Measurements from ENCODE around the gene ATP12A. TPM values are rescaled to one million over a fixed set of nuclear protein-coding genes. Genes with fewer than 3 reads are reported as not detected.

ATP12A gene
- polyA plus RNA-seq, 3 donors: not detected

DNA sequence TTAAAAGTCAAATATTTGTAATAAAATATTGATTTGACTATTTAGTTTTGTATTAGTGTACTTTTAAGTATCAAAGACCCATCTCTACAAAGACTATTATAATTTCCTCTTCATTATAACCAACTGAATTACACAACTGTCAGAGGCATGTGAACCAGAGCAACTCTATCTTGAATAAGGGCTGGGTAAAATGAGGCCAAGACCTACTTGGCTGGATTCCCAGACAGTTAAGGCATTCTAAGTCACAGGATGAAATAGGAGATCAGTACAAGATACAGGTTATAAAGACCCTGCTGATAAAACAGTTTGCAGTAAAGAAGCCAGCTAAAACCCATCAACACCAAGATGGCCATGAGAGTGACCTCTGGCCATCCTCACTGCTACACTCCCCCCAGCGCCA, 36.2 kb upstream of the ATP12A start:
- WGBS (ENCODE audit: insufficient coverage): no CpG with 5 or more reads among the region's 1 CpG
- Histone ChIP-seq H3K4me3 (replicated peaks in 1 of 3; ENCODE audit: low read depth in 2 of 3, low read length in 3 of 3) (no peak overlapping the region), H4K20me1 (ENCODE audit: insufficient read depth, low read length) (no peaks in the 10 kb centered on the region), H3K79me2 (ENCODE audit: insufficient read depth, low read length) (no peaks in the 10 kb centered on the region), H3K27ac (ENCODE audit: low read depth in 1 of 2, low read length in 2 of 2) (no peak overlapping the region), H3K9ac (ENCODE audit: insufficient read depth, low read length, poor library complexity, severe bottlenecking) (no peak overlapping the region), H3K4me2 (replicated peaks; ENCODE audit: extremely low read depth, low read length, poor library complexity, severe bottlenecking) (no peak overlapping the region), H2AFZ (ENCODE audit: insufficient read depth, low read depth, low read length, poor library complexity, severe bottlenecking) (no peak overlapping the region), H3K27me3 (ENCODE audit: control insufficient read depth in 2 of 2, insufficient read depth in 2 of 2, low read length in 2 of 2) (no peaks in the 10 kb centered on the region), H3K4me1 (ENCODE audit: control insufficient read depth in 1 of 2, insufficient read depth in 2 of 2, low read length in 2 of 2) (no peaks in the 10 kb centered on the region), H3K36me3 (replicated peaks in 1 of 2; ENCODE audit: control insufficient read depth in 1 of 2, insufficient read depth in 2 of 2, low read length in 2 of 2) (no peaks in the 10 kb centered on the region), H3K9me3 (replicated peaks in 1 of 2; ENCODE audit: control insufficient read depth in 1 of 2, insufficient read depth in 1 of 2, low read length in 2 of 2) (no peaks in the 10 kb centered on the region)
- H3K4me1 Mint-ChIP-seq: no peaks in the 10 kb centered on the region
- H3K4me3 Mint-ChIP-seq: no peak overlapping the region
- intact Hi-C loops (cut with micrococcal nuclease): no loop called here
- DNase-seq: no peak
- TF ChIP-seq, protein P1, sequence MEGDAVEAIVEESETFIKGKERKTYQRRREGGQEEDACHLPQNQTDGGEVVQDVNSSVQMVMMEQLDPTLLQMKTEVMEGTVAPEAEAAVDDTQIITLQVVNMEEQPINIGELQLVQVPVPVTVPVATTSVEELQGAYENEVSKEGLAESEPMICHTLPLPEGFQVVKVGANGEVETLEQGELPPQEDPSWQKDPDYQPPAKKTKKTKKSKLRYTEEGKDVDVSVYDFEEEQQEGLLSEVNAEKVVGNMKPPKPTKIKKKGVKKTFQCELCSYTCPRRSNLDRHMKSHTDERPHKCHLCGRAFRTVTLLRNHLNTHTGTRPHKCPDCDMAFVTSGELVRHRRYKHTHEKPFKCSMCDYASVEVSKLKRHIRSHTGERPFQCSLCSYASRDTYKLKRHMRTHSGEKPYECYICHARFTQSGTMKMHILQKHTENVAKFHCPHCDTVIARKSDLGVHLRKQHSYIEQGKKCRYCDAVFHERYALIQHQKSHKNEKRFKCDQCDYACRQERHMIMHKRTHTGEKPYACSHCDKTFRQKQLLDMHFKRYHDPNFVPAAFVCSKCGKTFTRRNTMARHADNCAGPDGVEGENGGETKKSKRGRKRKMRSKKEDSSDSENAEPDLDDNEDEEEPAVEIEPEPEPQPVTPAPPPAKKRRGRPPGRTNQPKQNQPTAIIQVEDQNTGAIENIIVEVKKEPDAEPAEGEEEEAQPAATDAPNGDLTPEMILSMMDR (IDR thresholded peaks at IDR 0.05): no peak
- no peak overlapping the region for H3K27ac Mint-ChIP-seq
- H3K36me3 Mint-ChIP-seq: no peaks in the 10 kb centered on the region
- H3K9me3 Mint-ChIP-seq: peaks cover 0 to 2% (median 0%) of the 10 kb centered on the region in 7 donors
- H3K27me3 Mint-ChIP-seq (ENCODE audit: low read depth in 3 of 3): peaks cover 0 to 3% (median 1%) of the 10 kb centered on the region in 3 donors

GRCh38 chr13:24648271-24648670, 31.9 kb upstream of the ATP12A start:
- TF ChIP-seq, protein P1 (IDR thresholded peaks at IDR 0.05): no peak
- no peaks in the 10 kb centered on the region for H4K20me1 ChIP-seq (ENCODE audit: insufficient read depth, low read length)
- no peak overlapping the region for H3K4me3 Mint-ChIP-seq
- peaks cover 0 to 2% (median 0%) of the 10 kb centered on the region in 7 donors for H3K9me3 Mint-ChIP-seq
- intact Hi-C loops (cut with micrococcal nuclease): no loop called here
- no peak overlapping the region for H3K4me3 ChIP-seq (replicated peaks in 1 of 3; ENCODE audit: low read depth in 2 of 3, low read length in 3 of 3)
- H3K36me3 Mint-ChIP-seq: no peaks in the 10 kb centered on the region
- H3K79me2 ChIP-seq (ENCODE audit: insufficient read depth, low read length): no peaks in the 10 kb centered on the region
- no peaks in the 10 kb centered on the region for H3K9me3 ChIP-seq (replicated peaks in 1 of 2; ENCODE audit: control insufficient read depth in 1 of 2, insufficient read depth in 1 of 2, low read length in 2 of 2)
- H3K36me3 ChIP-seq (replicated peaks in 1 of 2; ENCODE audit: control insufficient read depth in 1 of 2, insufficient read depth in 2 of 2, low read length in 2 of 2): no peaks in the 10 kb centered on the region
- DNase-seq: no peak
- H3K9ac ChIP-seq (ENCODE audit: insufficient read depth, low read length, poor library complexity, severe bottlenecking): no peak overlapping the region
- H3K4me1 ChIP-seq (ENCODE audit: control insufficient read depth in 1 of 2, insufficient read depth in 2 of 2, low read length in 2 of 2): no peaks in the 10 kb centered on the region
- no peak overlapping the region for H2AFZ ChIP-seq (ENCODE audit: insufficient read depth, low read depth, low read length, poor library complexity, severe bottlenecking)
- H3K27me3 ChIP-seq (ENCODE audit: control insufficient read depth in 2 of 2, insufficient read depth in 2 of 2, low read length in 2 of 2): no peaks in the 10 kb centered on the region
- H3K4me2 ChIP-seq (replicated peaks; ENCODE audit: extremely low read depth, low read length, poor library complexity, severe bottlenecking): no peak overlapping the region
- H3K27me3 Mint-ChIP-seq (ENCODE audit: low read depth in 3 of 3): peaks cover 1 to 5% (median 1%) of the 10 kb centered on the region in 3 donors
- no peaks in the 10 kb centered on the region for H3K4me1 Mint-ChIP-seq
- H3K27ac Mint-ChIP-seq: no peak overlapping the region
- no peak overlapping the region for H3K27ac ChIP-seq (ENCODE audit: low read depth in 1 of 2, low read length in 2 of 2)

All from CD14-positive monocyte (primary cell).